ENCODE results near the gene SRGAP1. TPM values are rescaled to one million over a fixed set of nuclear protein-coding genes. Genes with fewer than 3 reads are reported as not detected.
"Not testable (repeated sequence)": the region's sequence is repeated elsewhere in the genome, so short reads cannot be mapped to it uniquely, and the experiment has no call there.

The SRGAP1 gene
- total RNA-seq, 1 experiment from 2014 or later, result 10.9 TPM

DNA sequence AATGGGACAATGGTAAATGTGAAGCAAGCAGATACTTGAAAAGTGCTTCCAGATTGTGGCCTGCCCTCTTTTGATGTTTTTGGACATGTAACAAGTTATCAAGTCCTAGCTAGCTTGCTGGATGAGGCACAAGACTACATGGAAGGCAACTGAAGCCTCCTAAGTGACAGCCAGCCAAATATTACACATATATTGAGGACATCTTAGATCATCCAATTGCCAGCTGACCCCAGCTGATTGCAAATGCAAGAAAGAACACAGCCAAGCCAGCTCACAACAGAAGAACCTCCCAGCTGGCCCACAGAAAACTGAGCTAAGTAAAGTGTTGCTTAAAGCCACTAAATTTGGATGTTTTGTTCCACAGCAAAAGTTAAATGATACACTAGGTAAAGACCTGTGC lies 156.9 kb downstream of the SRGAP1 start:
- no peak for DNase-seq (ENCODE audit: low read depth)

DNA sequence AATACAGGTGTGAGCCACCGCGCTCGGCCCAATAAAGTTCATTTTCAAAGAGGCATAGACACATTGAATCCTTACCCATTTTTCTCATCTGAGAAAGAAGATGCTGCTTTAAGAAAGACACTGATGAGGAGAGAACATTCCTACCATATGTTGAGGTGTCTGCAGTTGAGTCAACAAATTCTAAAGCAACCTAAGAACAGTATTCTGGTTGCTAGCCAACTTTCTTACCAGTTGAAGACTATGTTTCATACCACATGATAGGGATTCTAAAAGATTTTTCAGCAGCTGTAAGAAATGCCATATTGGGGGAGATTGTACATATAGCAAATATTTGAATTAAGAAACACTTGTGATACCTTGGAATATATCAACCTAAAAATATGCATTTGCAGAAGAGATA lies 160.1 kb downstream of the SRGAP1 start:
- no peak for DNase-seq (ENCODE audit: low read depth)

DNA sequence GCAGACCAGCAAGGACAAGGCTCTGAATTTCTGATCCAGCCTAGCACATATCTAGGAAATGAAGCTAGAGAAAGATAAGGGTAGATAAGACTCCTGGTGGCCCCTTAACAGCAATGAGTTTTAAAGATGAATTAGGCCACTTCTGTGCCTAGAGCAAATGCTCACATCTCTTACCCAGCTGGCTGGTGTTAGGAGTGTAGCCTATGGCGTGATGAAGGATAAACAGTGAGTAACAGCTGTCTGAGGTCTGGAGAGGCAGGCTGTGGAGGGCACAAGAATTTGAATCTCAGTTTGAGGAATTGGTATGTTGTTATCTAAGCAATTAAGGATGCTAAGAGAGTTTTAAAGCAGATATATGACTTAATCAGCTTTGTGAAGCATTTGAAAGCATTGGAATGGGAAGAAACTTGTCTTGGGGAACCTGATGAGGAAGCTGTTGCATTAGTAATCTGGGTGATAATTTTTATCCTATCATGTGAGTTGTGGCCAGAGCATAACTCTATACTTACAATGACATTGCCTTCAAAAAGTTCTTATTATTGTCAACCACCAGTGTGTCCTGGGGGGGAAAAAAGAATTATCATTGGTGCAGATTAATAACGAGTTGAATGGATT lies 161.8 kb downstream of the SRGAP1 start:
- DNase-seq (ENCODE audit: low read depth), result no peak

DNA sequence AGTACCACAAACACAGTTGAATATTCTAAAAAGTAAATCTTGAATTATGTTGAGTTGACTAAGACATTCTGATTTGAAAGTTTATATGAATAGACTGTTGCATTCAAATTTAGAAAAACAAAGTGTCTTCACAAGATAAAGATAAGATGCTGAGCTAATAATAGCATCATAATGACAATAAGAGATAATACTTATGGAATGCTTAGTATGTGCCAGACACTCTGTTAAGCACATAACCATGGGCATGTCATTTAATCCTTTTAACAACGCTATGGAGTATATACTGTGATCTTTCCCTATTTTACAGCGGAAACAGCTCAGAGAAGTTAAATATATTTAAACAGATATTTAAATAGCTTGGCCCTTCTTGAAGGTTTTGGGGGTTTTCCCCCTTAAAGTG lies 163.4 kb downstream of the SRGAP1 start:
- no peak for DNase-seq (ENCODE audit: low read depth)

DNA sequence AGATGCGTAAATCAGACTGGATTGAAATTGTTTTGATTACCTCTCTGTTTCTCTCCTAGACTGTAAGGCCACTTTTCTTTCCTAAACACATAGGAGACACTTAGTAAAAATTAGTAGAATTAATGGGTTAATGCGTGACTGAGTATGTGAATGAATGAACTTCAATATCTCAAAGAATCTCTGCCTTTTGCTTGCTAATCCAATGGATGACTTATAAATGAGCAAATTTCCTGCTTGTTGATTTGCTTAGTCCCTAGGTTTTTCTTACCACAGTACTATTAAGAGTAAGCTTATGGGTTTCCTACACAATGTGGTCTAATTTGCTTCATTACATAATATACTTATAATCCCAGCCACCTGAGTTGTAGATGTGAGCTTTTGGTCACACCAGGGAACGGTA lies 164.1 kb downstream of the SRGAP1 start:
- no peak for DNase-seq (ENCODE audit: low read depth)

DNA sequence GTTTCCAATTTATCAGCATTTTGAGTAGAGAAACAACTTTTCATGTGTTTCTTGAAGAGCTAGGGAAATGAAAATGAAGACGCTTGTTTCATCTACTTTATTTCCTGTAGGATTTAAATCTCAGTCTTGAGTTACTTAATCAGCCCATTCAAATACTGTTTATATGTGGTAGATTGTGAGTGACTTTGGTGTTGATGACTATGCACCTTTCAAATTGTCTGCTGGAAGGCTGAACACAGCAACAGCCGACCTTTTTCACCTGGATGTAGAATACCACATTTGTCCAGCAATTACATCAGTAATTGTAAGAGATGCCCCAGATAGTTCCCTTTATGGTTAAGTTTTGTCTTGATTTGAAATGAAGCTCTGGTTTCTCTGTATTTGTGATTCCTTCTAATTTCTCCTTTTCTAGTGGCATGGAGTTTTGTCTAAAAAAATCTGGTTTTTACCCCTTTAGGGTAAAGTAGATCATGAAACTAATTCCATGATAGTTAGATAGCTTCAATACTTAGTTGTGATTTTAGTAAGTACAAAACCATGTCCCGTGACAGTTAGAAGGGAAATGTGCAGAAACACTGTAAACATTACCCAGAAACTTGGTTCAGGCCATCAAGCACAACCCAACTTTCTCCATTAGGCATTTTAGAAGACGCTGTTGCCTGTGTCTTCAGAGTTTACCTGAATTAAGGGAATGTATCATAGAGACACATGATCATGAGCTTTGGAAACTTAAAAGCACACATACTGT lies 165.0 kb downstream of the SRGAP1 start:
- DNase-seq (ENCODE audit: low read depth), result no peak

DNA sequence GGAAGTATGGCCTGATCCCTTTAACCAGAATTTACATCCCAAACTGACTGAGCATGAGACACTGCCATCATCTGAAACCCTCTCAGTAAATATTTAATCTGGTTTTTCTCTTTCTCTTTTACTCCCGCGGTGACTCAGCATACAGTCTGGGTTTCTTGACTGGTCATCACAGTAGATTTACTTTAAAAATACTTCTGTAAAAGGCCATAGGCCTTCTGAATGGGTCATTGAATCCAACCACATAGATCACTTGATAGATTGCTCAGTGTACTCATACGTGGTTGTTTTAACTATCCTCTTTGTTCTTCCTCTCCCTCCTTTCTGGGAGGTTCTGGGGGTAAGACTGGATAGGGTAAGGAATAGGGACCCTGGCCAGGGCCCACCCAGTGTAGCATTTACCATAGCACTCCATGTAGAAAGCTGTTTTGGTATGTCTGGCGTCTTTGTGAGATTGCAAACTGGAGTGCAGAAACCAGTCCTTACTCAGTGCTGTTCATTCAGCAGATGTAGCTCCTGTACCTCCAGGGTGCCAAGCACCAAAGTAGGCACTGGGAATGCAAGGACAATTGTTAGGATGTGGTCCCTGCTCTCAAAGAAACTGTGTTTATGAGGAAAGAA lies 165.7 kb downstream of the SRGAP1 start:
- DNase-seq (ENCODE audit: low read depth), result peak; percentile 84

DNA sequence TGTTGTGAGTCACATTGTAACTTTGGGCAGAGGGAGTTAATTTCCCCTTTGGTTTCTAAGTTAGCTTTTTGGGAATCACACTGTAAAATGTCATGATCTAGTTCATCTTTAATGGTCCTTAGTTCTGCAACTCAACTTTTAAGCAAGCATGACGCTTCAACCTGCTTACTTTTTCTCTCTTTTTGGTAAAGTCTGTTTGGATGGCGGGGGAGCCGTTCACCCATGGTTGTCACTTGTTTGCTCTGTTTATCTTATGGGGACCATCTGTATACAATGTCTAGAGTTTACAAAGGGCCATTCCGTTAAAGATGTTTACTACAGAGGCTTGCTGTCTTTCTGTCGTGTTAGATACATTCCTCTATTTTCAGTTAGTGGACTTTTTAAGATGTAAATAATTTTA lies 172.0 kb downstream of the SRGAP1 start:
- no peak for DNase-seq (ENCODE audit: low read depth)

DNA sequence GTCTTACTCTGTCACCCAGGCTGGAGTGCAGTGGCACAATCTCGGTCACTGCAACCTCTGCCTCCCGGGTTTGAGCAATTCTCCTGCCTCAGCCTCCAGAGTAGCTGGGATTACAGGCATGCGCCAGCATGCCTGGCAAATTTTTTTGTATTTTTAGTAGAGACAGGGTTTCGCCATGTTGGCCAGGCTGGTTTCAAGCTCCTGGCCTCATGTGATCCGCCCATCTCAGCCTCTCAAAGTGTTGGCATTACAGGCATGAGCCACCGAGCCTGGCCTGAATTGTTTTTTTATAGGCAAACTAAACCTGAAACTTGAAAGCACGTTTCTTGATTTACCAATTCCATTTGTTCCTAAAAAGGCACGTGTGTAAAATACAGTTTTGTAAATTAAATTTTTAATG lies 173.6 kb downstream of the SRGAP1 start:
- DNase-seq (ENCODE audit: low read depth), result not testable (repeated sequence)

DNA sequence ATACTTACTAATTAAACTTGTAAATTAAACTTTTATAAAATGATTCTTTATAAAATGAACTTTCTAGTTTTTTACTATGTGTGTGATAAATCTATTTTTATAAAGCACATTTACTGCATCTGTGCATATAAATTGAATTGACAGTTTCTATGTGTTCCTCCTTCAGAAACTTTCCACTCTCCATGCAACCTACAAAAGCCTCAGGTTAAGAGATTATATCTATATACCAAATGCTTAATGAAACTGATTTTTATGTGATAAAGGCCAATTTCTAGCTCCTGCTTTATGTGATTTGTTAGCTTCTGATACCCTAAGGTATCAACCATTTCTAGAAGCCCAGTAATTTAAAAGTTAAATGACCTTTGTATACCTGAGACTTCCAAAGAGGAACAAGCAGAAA lies 174.0 kb downstream of the SRGAP1 start:
- no peak for DNase-seq (ENCODE audit: low read depth)

DNA sequence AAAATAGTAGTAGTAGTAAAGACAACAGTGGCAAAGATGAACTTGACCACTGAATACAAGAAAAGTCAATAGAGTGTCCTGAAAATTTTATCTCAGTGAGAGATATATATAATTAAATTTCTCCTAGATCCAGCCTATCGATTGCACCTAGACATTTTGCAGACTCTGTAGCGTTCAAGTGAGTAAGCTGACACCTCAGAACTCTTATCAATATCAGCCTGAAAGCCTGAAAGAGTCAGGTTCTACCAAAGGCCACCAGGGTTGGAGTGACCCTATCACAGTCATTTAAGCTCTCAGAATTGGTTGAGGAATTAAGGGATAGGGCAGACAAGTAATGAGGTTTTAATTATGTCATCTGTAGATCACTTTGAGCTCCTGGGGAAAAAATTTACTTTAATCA lies 174.6 kb downstream of the SRGAP1 start:
- DNase-seq (ENCODE audit: low read depth), result no peak

DNA sequence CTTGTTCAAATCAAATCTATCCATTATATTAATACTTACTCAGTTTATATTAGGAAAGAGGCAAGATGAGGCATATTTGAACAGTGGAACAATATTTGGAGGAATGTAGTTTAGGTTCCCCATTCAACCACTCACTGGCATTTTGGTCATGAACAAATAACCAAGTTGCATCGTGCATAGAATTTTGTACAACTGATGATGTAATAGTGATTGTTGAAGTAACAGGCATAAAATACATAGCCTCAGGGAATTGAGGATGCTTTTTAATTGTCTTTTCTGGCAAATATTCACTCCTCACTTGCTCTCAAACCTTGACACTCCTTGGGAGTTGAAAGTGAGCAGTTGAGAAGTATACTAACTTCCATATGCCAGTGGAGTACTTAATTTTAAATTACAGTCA lies 175.2 kb downstream of the SRGAP1 start:
- no peak for DNase-seq (ENCODE audit: low read depth)

DNA sequence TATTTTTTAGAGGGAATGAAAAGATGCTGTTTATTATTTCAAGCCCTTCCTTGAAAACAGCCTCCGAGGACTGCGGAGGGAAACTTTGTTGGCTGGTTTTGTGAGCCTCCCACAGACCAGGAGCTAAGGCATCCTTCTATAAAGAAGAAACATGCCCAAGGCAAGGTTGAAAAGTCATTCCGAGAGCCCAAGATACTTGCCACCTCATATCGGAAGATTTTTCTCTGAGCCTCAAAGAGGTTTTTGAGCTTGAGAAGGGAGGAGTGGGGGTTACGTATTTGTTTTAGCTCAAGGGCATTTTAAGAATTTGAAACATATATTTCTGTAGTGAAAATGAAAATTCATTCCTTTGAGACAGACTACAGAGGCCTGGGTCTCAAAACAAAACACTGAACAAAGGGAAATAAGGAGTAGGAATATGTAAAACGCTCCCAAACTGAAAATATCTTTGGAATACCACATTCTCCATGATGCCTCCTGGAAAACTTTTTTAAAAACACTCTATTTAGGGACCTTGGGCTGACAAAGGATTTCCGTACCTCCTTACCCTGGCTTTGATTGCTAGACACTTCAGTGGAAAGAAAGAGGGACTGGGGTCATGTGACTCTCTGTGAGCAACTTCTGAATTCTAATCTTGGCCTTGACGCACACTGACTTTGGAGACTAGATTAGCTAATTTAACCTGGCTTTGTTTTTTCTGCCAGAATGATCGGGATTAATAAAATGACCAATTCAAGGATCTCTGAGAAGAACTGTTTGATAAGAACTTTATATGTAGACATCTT lies 180.9 kb downstream of the SRGAP1 start:
- DNase-seq (ENCODE audit: low read depth), result no peak

DNA sequence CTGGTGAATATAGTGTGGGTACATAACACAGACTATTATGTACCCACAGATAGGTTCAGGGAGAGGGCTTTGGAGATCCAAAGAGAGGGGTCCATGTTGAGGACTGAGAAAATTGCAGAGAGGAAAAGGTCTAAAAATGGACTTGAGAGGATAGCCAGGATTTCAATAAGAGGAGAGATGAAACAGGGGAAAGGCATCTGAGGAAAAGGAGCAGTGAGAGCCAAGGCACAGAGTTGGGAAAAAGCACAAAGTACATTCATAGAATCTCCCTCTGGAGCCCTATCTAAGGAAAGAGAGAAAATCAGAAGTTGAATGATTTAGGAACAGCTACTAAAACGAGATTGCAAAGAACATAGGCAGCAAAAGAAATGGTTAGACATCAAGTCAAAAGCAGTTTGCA lies 182.8 kb downstream of the SRGAP1 start:
- DNase-seq (ENCODE audit: low read depth), result no peak

DNA sequence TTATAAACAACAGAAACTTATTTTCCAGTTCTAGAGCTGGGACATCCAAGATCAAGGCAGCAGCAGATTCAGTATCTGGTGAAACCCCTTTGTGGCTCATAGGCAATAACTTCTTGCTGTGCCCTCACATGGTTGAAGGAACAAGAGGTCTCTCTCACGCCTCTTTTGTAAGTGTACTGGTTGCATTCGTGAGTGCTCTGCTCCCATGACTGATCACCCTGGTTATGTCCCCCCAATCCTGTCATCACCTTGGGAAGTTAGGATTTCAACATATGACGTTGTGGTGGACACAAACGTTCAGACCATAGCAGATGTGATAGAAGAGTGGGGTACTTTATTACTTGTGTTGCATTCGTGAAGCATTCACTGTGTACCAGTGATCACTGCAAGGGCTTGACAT lies 184.0 kb downstream of the SRGAP1 start:
- DNase-seq (ENCODE audit: low read depth), result no peak

DNA sequence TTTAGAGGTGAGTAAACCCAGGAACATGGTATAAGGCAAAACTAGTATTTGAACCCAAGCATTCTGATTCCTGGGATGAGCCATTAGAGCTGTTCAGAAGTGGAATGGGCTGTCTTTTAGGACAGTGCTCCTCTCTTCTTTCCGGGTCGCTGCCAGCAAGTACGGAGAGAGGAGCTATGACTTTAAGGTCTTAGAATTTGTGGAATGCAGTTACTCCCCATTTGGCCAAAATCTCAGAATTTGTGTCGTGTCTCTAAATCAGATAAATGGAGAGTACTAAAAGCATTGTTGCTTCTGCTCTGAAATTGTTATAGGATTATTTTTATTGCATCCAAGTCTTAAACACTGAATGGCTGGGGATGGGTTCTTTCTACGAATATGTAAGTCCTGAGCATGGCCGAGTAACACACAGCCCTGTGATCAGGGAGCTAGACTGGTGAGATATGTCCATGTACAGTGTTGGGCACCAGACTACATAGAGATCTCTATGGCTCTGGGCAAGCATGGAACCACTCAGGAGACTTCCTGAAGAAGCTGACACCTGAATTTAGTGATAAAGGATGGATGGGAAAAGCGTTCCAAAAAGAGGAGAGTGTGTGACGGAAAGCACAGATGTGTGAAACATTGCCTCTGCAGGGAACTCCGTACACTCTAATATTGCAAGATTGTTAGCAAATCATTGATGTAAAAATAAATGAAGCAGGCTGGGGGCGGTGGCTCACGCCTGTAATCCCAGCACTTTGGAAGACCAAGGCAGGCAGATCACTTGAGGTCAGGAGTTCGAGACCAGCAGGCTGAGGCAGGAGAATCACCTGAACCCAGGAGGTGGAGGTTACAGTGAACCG lies 184.7 kb downstream of the SRGAP1 start:
- no peak for DNase-seq (ENCODE audit: low read depth)

DNA sequence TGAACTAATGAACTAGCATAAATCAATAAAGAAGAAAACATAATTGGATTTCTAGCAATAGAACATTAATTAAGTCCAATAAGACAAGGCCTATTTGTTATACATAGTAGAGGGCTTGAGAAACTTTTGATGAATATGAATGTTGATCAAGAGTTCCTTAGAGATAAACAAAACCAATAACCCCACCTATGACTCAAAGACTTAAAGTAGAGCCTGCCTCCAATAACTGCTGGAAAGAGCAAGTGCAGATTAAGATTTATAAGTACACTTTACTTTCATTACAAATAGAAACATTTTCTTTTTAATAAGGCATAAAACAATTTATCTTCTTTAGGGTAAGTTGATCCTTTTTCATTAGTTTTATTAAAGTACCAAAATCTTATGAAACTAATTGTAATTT lies 185.7 kb downstream of the SRGAP1 start:
- DNase-seq (ENCODE audit: low read depth), result no peak

DNA sequence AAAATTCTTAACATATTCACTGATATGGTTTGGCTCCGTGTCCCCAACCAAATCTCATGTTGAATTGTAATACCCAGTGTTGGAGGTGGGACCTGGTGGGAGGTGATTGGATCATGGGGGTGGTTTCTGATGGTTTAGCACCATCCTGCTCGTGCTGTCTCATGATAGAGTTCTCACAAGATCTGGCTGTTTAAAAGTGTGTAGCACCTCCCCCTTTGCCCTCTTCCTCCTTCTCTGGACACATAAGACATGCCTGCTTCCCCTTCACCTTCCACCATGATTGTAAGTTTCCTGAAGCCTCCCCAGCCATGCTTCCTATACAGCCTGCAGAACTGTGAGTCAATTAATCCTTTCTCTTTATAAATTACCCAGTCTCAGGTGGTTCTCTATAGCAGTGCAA lies 189.6 kb downstream of the SRGAP1 start:
- DNase-seq (ENCODE audit: low read depth), result not testable (repeated sequence)

DNA sequence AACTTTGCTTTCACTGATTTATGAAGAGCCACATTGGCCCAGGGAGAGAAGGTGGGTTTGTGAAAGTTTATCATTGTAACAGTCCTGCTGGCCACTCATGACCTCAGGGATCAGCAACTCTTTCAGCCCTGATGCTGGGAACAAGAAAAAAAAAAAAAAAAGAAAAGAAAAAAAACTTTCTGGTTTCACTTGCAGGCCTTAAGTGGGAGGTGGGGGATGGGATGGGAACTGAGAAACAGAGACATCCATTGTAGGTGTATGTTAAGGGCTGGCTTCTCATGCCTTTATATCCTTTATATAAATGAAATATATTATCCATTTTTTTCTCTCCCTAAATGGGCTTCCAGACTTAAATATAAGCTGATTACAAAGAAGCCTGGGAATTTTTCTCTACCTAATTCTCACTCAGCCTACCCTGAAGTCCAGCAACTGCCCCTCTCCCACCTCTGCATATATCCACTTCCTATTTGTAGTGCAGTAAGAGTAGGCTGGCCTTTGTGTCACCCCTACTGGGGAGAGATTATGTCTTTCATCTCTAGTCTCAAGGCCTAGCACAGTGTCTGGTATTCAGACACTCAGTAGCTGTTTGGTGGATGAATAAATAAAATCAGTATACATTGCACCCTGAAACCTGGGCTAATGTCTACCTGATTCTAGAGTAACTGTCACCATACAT lies 190.5 kb downstream of the SRGAP1 start:
- no peak for DNase-seq (ENCODE audit: low read depth)

DNA sequence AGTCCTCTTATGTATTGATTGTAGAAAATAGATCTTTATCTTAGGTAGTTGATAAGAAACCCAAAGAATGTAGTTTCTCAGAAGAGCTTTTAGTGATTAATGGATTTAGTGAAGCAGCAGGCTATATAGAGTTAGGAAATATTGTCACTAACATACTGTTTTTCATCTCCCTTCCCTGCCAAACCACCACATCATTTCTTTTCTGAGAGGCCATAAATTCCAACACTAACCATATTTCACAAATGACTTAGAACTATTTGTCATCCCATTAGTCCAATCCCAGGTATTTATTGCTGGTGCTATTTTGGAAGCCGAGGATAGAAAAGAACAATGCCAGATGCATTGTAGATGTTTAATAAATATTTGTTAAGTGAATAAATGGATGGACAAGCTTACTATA lies 191.9 kb downstream of the SRGAP1 start:
- no peak for DNase-seq (ENCODE audit: low read depth)
